Right lobe of liver (tissue), 6 donors: ENCODE data around the gene KLRC1. TPM values are rescaled to one million over a fixed set of nuclear protein-coding genes. Genes with fewer than 3 reads are reported as not detected.
"Not testable (repeated sequence)": the region's sequence is repeated elsewhere in the genome, so short reads cannot be mapped to it uniquely, and the experiment has no call there.

Experiments
- ATAC-seq, 4 donors: fragments of 200-7000 bp; cut with Tn5 transposase; one replicate each; pipeline ENCODE4 v1.9.1; 2020; ENCODE audit warnings: mild to moderate bottlenecking in 4 of 4, moderate library complexity in 4 of 4
- DNase-seq, 3 donors: peaks; one replicate each; pipeline ENCODE4 v3.0.0-alpha.2; 2020
- H3K27ac ChIP-seq, 3 donors: fragments of 200-600 bp; one replicate each; pipeline ENCODE4 v1.8.0; 2022
- H3K27me3 ChIP-seq, 2 donors: fragments of 200-600 bp; one replicate each; pipeline ENCODE4 v1.8.0; 2022
- H3K36me3 ChIP-seq, 4 donors: fragments of 200-600 bp; sonication (generic) in 1 of 4; one replicate each; pipeline versions ENCODE4 v1.5.1 to v1.8.0; 2017 to 2022; ENCODE audit warnings: control low read depth in 1 of 4
- H3K4me1 ChIP-seq, 4 donors: fragments of 200-600 bp; sonication (generic) in 1 of 4; one replicate each; pipeline versions ENCODE4 v1.5.1 to v1.8.0; 2017 to 2022; ENCODE audit warnings: control low read depth in 1 of 4
- H3K4me3 ChIP-seq, 3 donors: fragments of 200-600 bp; one replicate each; pipeline ENCODE4 v1.8.0; 2022
- H3K9me3 ChIP-seq, 4 donors: fragments of 200-600 bp; sonication (generic) in 1 of 4; one replicate each; pipeline versions ENCODE4 v1.5.1 to v1.8.0; 2017 to 2022; ENCODE audit warnings: control low read depth in 1 of 4
- POLR2A ChIP-seq: fragments of 450-650 bp; IDR thresholded peaks from one replicate; pipeline ENCODE4 v1.6.1; 2017; ENCODE audit warnings: antibody characterized with exemption, mild to moderate bottlenecking
- WGBS: methylation state at CpG from one replicate; pipeline ENCODE4 v1.1.6; 2018; ENCODE audit warnings: low coverage, low lambda C conversion rate; ENCODE audit not compliant: insufficient coverage; ENCODE audit errors: missing lambda C conversion rate; 5-methylcytosine and 5-hydroxymethylcytosine counted together
- intact Hi-C, 2 donors: fragments of 100-400 bp; cut with DNase I; formaldehyde crosslinking; loops; one replicate each; pipeline versions ENCODE4 v1.11.2 to v1.14.1; 2022
- total RNA-seq, 6 experiments: library from RNA; depleted of rRNA in 2 of 6; stranded (reverse); fragments of >200 nt in 2 of 6; fragmentation: NEBNext Ultra II Directional in 3 of 6; extraction: Animal tissue kit (Norgen Biotek cat#: 25700) in 3 of 6; gene quantifications; one replicate each; pipeline versions ENCODE4 v1.1.0 to v1.2.4, GENCODE V29; 2016 to 2023
- TF ChIP-seq, protein P1 (sequence below), 4 donors: fragments of 200-600 bp in 3 of 4; fragments of 450-650 bp in 1 of 4; IDR thresholded peaks; one replicate each; pipeline versions ENCODE4 v1.5.1 to v1.8.0; 2016 to 2022; ENCODE audit warnings: antibody characterized with exemption in 4 of 4, mild to moderate bottlenecking in 2 of 4
- donor health status: DM: no; HTN: yes; CAD: no.
- donor health status: DM: no; HTN: no; CAD: no.
- donor health status: DM: no; HTN: no; CAD: no.
- donor health status: DM: no; HTN: yes; CAD: no.
- donor health status: DM: no; HTN: yes; CAD: no.

The KLRC1 gene
- total RNA-seq, 6 experiments from 2014 or later: 0.20 to 0.61 (median 0.28) TPM; not detected in 2

- H3K4me1 ChIP-seq, H3K36me3 ChIP-seq, H3K9me3 ChIP-seq, intact Hi-C loops, H3K27me3 ChIP-seq, H3K4me3 ChIP-seq, ATAC-seq, DNase-seq, H3K27ac ChIP-seq: not testable (repeated sequence)
- 74% methylated on average over 6 of the region's 8 CpGs for WGBS
Observed at GRCh38 chr12:10425938-10426337, 27.2 kb downstream of the KLRC1 start.

DNA sequence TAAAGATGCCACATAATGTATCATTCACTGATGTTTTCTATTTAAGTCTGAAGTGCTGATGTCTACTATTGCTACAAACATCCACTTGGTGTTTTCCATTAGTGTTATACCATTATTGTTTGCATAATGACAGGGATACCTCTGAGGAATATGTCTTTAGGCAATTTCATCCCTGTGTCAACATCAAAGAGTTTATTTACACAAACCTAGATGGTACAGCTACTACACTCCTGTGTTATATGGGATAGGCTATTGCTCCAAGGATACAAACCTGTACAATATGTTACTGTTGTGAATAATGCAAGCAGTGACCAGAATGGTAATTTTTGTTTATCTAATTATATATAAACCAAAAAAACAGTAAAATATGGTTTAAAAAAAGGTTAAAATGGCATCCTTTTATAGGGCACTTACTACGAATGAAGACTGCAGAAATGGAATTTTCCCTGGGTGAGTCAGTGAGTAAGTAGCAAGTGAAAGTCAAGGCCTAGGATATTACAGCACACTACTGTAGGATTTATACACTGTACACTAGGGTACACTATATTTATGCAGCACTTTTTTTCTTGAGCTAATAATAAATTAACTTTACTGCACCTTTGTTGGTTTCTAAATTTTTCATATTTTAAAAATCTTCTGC, 28.8 kb downstream of the KLRC1 start:
- H3K27me3 ChIP-seq, H3K4me3 ChIP-seq, H3K27ac ChIP-seq, intact Hi-C loops, H3K9me3 ChIP-seq, H3K4me1 ChIP-seq, ATAC-seq, DNase-seq, H3K36me3 ChIP-seq: not testable (repeated sequence)
- WGBS: 56% methylated on average over 1 of the region's 1 CpG

GRCh38 chr12:10422159-10422558, 31.0 kb downstream of the KLRC1 start:
- DNase-seq, H3K27ac ChIP-seq, H3K27me3 ChIP-seq, H3K36me3 ChIP-seq, H3K9me3 ChIP-seq, H3K4me1 ChIP-seq, H3K4me3 ChIP-seq, intact Hi-C loops: not testable (repeated sequence)
- WGBS: 0% methylated on average over 1 of the region's 3 CpGs
- ATAC-seq: peak in 2 of 4 donors; percentile 17 to 80

DNA sequence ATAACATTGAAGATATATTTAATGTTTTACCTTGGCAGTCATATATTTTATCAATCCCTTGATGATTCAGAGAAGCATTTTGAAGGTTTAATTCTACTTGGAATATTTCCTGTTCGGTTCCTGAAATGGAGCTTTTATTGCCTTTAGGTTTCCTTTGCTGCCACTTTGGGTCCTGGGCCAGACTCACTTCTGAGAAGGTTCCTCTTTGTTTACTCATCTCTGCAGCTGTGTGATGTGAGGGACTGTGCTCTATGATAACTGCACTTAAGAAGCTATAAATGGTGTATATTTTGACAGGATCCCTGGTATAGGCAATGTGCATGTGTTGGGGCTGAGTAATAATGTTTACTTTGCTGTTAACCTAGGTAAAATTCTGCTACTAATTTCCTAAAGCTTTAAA, 32.8 kb downstream of the KLRC1 start, which contains the start of gene KLRC3:
Gene KLRC3 (minus strand): TSS at position 262 of the 400 bp plus-strand sequence. CDS start 45 bp downstream, at position 217.
- intact Hi-C loops, H3K9me3 ChIP-seq: not testable (repeated sequence)

DNA sequence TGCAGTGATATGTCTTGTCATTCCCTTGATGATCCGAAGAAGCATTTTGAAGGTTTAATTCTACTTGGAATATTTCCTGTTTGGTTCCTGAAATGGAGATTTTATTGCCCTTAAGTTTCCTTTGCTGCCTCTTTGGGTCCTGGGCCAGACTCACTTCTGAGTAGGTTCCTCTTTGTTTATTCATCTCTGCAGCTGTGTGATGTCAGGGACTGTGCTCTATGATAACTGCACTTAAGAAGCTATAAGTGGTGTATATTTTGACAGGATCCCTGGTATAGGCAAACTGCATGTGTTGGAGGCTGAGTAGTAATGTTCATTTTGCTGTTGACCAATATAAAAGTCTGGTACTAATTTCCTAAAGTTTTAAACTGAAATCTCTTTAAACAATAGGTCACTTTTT, 43.8 kb downstream of the KLRC1 start, which contains the start of gene KLRC4:
Gene KLRC4 (minus strand): TSS at position 366 of the 400 bp plus-strand sequence. CDS start 182 bp downstream, at position 184.
- TF ChIP-seq, protein P1, sequence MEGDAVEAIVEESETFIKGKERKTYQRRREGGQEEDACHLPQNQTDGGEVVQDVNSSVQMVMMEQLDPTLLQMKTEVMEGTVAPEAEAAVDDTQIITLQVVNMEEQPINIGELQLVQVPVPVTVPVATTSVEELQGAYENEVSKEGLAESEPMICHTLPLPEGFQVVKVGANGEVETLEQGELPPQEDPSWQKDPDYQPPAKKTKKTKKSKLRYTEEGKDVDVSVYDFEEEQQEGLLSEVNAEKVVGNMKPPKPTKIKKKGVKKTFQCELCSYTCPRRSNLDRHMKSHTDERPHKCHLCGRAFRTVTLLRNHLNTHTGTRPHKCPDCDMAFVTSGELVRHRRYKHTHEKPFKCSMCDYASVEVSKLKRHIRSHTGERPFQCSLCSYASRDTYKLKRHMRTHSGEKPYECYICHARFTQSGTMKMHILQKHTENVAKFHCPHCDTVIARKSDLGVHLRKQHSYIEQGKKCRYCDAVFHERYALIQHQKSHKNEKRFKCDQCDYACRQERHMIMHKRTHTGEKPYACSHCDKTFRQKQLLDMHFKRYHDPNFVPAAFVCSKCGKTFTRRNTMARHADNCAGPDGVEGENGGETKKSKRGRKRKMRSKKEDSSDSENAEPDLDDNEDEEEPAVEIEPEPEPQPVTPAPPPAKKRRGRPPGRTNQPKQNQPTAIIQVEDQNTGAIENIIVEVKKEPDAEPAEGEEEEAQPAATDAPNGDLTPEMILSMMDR (IDR thresholded peaks at IDR 0.05): no peak
- TF ChIP-seq POLR2A: no peak
- peak in 1 of 4 donors; percentile 11 for ATAC-seq
- intact Hi-C loops: no loop called here
- Histone ChIP-seq H3K27me3 (no peaks in the 10 kb centered on the region), H3K27ac (no peak within 1 kb of the TSS), H3K4me1 (no peaks in the 10 kb centered on the region), H3K4me3 (no peak within 1 kb of the TSS), H3K9me3 (no peaks in the 10 kb centered on the region), H3K36me3 (no peaks in the 10 kb centered on the region)
- WGBS: 0% methylated on average over 1 of the region's 1 CpG
- no peak for DNase-seq

More for the DNA sequence above, 32.8 kb downstream of the KLRC1 start, which contains the start of gene KLRC3:
- not testable (repeated sequence) for H3K4me3 ChIP-seq, H3K4me1 ChIP-seq, H3K27ac ChIP-seq, DNase-seq, H3K27me3 ChIP-seq, H3K36me3 ChIP-seq, ATAC-seq
- 47% methylated on average over 1 of the region's 1 CpG for WGBS

DNA sequence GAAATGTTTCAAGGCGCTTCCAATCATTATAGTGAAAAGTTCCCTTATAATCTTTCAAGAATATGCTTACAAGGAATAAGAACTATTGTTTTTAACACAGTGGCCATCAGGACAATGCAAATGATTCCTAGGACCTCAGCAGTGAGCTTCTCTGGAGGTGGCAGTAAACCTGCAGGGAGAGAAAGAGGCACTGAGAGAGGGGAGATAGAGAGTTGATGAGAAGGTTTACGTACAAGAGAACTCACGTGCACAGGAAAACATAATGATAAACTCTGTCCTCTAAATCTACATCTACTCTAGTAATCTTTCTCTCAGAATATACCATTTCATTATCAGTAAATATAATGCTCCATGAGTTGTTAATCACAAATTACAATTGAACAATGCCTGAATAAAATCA, 44.3 kb downstream of the KLRC1 start:
- DNase-seq (no peak), ATAC-seq (no peak)
- WGBS: 55% methylated on average over 3 of the region's 3 CpGs
- intact Hi-C loops: no loop called here
- Histone ChIP-seq H3K4me1 (no peaks in the 10 kb centered on the region), H3K27ac (no peak overlapping the region), H3K36me3 (no peaks in the 10 kb centered on the region), H3K27me3 (no peaks in the 10 kb centered on the region), H3K4me3 (no peak overlapping the region), H3K9me3 (no peaks in the 10 kb centered on the region)
- TF ChIP-seq, protein P1 (IDR thresholded peaks at IDR 0.05): no peak
- TF ChIP-seq POLR2A: no peak
